PC-3 (cell line): ENCODE results near the gene GLIPR2.

Experiments used
- CTCF ChIP-seq: fragments of 300-600 bp; sonication (generic); conservative IDR thresholded peaks from 2 replicates; pipeline ENCODE4 v1.5.1; 2017; ENCODE audit warnings: antibody characterized with exemption, low read depth, mild to moderate bottlenecking, low read length
- EZH2phosphoT487 ChIP-seq: fragments of 300-600 bp; sonication (generic); IDR thresholded peaks from 2 replicates; pipeline ENCODE4 v1.6.1; 2018; ENCODE audit warnings: mild to moderate bottlenecking, antibody characterized with exemption, low read length, borderline replicate concordance

- no peak for TF ChIP-seq CTCF
- TF ChIP-seq EZH2phosphoT487: no peak
These were observed 8.2 kb upstream of the GLIPR2 start for GRCh38 chr9:36128349-36128748.
